Activated T-cell treated with anti-CD3 and anti-CD28 coated beads, Interleukin-2, amount 50 U/mL, for 24 hours (primary cell): Measurements from ENCODE around the gene EIF4E2.

Source experiments
- DNase-seq: peaks from one replicate; pipeline ENCODE4 v3.0.0-alpha.2; 2020
- H3K27ac Mint-ChIP-seq: 2 replicates; pipeline ENCODE4 v1.8.0; 2020; ENCODE audit warnings: mild to moderate bottlenecking, mixed read lengths
- H3K27me3 Mint-ChIP-seq: 2 replicates; pipeline ENCODE4 v1.8.0; 2020; ENCODE audit warnings: mixed read lengths
- H3K36me3 Mint-ChIP-seq: 2 replicates; pipeline ENCODE4 v1.8.0; 2020; ENCODE audit warnings: low read depth, mixed read lengths
- H3K4me1 Mint-ChIP-seq: 2 replicates; pipeline ENCODE4 v1.8.0; 2020; ENCODE audit warnings: low read depth, mixed read lengths
- H3K4me3 Mint-ChIP-seq: 2 replicates; pipeline ENCODE4 v1.8.0; 2020; ENCODE audit warnings: mild to moderate bottlenecking, moderate library complexity, mixed read lengths
- H3K9me3 Mint-ChIP-seq: 2 replicates; pipeline ENCODE4 v1.8.0; 2020; ENCODE audit warnings: mixed read lengths

Gene EIF4E2, protein sequence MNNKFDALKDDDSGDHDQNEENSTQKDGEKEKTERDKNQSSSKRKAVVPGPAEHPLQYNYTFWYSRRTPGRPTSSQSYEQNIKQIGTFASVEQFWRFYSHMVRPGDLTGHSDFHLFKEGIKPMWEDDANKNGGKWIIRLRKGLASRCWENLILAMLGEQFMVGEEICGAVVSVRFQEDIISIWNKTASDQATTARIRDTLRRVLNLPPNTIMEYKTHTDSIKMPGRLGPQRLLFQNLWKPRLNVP

DNA sequence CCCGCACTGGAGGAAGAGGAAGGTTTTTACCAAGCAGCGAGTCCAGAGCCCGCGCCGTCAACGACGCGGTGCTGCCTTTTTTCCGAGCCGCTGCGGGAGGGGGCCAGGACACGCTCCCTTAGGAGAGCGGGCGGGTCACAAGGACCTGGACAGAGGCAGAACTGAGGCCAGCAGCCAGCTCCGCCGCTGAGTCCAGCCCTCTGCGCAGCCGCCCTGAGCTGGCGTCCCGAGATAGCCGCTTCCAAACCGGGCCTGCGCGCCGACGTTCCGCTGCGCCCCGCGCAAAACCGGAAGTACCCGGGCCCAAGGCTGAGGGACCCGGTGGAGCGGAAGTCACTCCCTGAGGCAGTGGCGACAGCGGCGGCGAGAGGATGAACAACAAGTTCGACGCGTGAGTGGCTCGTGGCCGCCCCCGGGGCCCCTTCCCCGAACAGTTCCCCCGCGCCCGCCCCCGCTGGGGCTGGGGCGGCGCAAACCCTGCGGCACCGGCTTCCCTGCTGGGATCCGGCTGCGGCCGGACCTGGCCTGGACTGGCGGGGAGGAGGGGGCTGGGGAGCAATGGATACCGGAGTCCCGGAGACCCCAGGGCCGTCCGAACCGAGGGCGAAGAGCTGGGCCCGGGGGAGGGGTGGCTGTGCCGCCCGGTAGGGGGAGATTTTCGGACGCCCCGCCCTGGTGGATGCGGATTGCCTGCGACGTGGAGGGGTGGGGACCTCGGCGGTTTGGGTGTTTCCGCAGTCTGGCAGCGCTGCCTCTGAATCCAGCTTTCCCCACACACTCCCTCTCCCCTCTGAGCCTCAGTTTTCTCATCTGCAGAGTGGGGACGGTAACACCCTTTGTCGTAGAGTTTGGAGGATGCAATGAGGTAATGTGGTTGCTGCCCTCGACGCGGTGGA, at the start of gene EIF4E2, which contains the start of gene TIGD1:
Gene EIF4E2, plus strand, starts transcription at position 336 of the 896 bp plus-strand sequence. Its CDS starts 36 bp downstream, at position 372.
Gene TIGD1, minus strand, starts transcription at position 204 of the 896 bp plus-strand sequence. CDS start 675 bp downstream, outside the sequence.
- Mint-ChIP-seq H3K9me3 (peaks cover 3% of the 10 kb centered on the region), H3K27ac (peak within 1 kb of the TSS; percentile 99), H3K36me3 (peaks cover 88% of the 10 kb centered on the region), H3K27me3 (no peaks in the 10 kb centered on the region), H3K4me1 (peaks cover 78% of the 10 kb centered on the region), H3K4me3 (peak within 1 kb of the TSS; percentile 97)
- peak; percentile 95 for DNase-seq

DNA sequence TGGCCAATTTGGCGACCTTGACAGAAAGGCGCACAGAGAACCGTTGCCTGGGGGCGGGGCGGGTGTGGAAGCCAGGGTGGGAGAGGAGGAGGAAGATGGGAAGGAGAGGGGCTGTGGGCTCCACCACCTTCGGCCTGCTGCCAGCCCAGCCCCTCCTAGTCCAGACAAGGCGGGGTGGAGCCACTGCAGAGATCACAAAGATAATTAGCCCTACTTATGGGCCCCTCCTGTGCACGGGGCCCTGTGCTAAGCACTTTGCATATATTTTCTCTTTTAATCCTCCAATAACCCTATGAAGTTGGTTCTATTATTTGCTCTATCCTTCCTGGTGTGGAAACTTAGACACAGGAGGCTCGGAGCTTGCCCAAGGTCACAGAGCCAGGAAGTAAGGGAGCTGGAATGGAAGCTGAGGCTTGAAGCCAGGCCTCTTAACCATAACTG, 49.1 kb upstream of the EIF4E2 start:
- Mint-ChIP-seq H3K4me3 (no peak overlapping the region), H3K27ac (no peak overlapping the region), H3K27me3 (peaks cover 69% of the 10 kb centered on the region), H3K36me3 (no peaks in the 10 kb centered on the region), H3K9me3 (no peaks in the 10 kb centered on the region), H3K4me1 (peaks cover 10% of the 10 kb centered on the region)
- no peak for DNase-seq

DNA sequence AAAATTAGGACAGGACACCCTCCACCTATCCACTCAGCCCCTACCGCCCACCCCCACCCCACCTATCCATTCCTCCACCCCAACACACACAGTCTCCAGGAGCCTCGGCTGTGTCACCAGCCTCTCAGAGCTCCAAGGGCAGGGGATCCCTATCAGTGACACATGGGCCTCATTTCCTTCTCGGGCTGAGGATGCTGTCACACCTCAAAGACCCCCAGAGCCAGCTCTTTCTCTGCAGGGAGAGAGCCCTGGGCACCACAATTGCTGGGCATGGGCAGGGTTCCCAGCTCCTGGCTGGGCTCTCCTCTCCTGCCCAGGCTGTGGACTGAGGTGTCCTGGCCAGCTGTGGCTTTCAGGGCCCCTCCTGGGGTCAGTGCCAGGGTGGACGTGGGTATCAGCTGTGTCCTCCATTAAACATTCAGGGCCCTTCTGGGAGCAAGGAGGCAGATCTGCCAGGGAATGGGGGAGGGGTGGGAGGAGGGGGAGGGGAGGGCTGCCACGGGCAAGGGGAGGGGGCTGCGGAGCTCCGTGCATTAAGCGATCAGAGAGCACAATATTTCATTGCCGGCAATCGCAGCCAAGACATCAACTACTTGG, 48.6 kb upstream of the EIF4E2 start:
- H3K4me1 Mint-ChIP-seq: peaks cover 10% of the 10 kb centered on the region
- peaks cover 72% of the 10 kb centered on the region for H3K27me3 Mint-ChIP-seq
- no peak overlapping the region for H3K4me3 Mint-ChIP-seq
- H3K36me3 Mint-ChIP-seq: no peaks in the 10 kb centered on the region
- no peaks in the 10 kb centered on the region for H3K9me3 Mint-ChIP-seq
- H3K27ac Mint-ChIP-seq: no peak overlapping the region
- no peak for DNase-seq

DNA sequence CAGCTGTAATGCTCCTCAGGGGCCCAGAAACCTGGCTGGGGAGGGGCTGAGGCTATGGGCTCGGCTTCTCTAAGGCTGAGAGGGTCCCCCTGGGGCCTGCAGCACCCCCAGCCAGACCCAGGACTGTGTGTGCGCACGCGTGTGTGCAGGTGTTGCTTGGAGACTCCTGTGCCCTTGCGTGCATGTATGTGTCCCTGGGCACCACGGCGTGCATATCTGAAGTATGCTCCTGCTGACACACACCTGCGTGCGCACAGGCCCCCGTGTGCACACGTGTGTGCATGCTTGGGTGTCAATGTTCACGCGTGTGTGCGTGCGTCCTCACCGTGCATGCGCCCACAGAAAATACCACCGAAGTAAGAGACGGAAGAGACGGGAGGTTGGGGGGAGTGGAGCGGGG, 48.0 kb upstream of the EIF4E2 start:
- Mint-ChIP-seq H3K36me3 (no peaks in the 10 kb centered on the region), H3K27ac (no peak overlapping the region), H3K4me1 (peaks cover 10% of the 10 kb centered on the region), H3K4me3 (peak overlapping the region; percentile 55), H3K27me3 (peaks cover 72% of the 10 kb centered on the region), H3K9me3 (no peaks in the 10 kb centered on the region)
- no peak for DNase-seq

DNA sequence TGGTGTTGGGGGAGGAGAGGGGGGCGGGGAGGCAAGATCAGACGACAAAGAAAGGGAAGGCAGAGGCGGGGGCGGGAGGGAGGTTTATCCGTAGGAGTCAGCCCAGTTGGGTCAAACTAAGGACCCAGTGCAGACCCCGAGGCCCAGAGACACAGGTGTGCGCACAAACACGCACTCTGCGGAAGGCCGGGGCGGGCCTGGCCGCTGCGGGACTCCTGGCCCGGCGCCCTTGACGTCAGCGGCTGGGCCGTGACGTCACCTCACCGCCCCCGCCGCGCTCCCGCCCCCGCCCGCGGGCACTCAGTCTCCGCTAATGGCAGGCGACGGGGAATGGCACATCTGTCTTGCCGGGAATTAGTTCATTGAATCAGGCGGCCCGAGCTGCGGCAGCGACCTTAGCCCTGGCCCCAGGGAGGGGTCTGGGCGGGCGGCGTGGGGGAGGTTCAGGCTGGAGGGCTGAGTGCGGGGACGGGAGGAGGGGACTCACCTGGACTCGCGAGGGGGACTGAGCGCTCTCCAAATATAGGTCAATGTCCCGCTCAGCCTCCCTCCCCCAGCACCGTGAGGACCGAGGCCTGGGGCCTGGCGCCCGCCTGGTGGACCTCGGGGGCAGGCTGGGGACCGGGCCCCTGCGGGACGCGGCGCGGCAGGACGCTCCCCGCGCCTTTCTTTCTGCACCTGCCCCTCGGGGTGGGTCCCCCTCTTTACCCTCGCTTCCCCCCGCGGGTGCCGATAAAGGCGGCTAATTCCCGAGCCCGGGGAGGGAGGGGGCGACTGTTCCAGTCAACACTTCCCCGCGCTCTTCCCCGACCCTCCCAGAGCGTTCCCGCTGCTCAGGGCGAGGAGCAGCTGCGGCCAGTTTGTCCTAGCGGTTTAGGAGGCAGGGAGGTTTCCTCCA, 47.3 kb upstream of the EIF4E2 start:
- H3K4me3 Mint-ChIP-seq: peak overlapping the region; percentile 55
- no peaks in the 10 kb centered on the region for H3K9me3 Mint-ChIP-seq
- H3K27me3 Mint-ChIP-seq: peaks cover 72% of the 10 kb centered on the region
- H3K36me3 Mint-ChIP-seq: no peaks in the 10 kb centered on the region
- H3K4me1 Mint-ChIP-seq: peaks cover 10% of the 10 kb centered on the region
- DNase-seq: peak; percentile 62
- no peak overlapping the region for H3K27ac Mint-ChIP-seq

DNA sequence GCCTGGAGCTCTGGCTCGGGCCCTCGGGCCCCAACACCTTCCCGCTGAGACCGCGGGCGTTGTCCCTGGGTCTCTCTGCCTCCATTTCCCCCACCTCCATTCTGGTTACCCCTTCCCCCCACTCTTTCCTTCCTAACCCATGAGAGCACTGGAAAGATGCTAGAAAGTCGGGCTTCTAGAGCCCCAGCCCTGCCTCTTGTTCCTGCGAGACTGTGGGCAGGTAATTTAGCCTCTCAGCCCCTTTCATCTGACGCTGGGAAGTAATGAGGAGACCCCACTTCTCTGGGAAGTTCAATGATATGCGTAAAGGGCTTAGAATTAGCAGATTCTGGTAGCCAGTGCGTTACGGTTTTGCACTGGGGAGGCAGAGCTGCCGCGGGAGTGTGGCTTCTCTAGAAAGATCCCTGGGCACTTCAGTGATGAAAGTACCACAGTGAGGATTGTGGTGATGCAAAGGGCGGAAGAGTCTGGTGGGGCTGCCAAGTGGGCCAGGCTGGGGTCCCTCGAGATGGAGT, 46.6 kb upstream of the EIF4E2 start:
- no peak for DNase-seq
- Mint-ChIP-seq H3K36me3 (no peaks in the 10 kb centered on the region), H3K9me3 (no peaks in the 10 kb centered on the region), H3K4me1 (peaks cover 10% of the 10 kb centered on the region), H3K27ac (no peak overlapping the region), H3K27me3 (peaks cover 72% of the 10 kb centered on the region), H3K4me3 (peak overlapping the region; percentile 38)

DNA sequence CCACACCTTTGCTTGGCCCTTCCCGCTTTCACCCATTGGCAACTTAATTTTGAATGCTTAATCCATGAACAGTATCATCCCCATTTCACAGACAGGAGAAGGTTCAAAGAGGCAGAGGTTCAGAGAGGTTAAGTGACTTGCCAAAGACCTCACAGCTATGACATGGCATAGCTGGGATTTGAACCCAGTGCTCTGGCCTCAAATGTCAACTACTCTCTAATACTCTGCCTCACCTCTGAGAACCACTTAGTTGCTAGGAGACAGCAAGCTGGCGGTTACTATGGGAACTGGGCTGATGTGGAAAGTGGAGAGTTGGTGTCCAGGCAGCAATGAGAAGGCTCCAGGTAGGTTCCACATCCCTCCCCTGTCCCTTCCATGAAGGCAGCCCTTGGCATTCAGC, 46.1 kb upstream of the EIF4E2 start:
- H3K9me3 Mint-ChIP-seq: no peaks in the 10 kb centered on the region

DNA sequence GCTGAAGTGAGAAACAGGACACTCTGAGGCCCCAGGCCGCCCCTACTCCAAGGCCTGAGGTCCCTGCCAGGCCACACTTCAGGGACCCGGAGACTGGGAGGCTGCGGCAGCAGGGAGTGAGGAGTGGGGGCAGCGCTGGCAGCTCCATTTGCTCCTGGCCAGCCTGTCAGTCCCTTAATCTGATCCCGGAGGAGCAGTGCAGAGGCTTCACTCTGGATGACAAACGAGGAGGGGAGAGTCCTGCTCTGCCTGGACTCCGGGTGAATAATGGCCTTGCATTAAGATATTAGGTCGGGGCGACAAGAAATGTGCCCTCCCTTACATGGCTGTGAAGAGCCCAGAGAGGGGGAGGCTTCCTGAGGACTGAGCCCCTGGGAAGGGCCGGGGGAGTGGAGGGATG, 44.6 kb upstream of the EIF4E2 start:
- Mint-ChIP-seq H3K27ac (no peak overlapping the region), H3K36me3 (no peaks in the 10 kb centered on the region), H3K9me3 (no peaks in the 10 kb centered on the region)

More for the DNA sequence above, 46.1 kb upstream of the EIF4E2 start:
- Mint-ChIP-seq H3K36me3 (no peaks in the 10 kb centered on the region), H3K4me1 (peaks cover 10% of the 10 kb centered on the region), H3K27me3 (peaks cover 69% of the 10 kb centered on the region), H3K27ac (no peak overlapping the region), H3K4me3 (no peak overlapping the region)
- DNase-seq: no peak

DNA sequence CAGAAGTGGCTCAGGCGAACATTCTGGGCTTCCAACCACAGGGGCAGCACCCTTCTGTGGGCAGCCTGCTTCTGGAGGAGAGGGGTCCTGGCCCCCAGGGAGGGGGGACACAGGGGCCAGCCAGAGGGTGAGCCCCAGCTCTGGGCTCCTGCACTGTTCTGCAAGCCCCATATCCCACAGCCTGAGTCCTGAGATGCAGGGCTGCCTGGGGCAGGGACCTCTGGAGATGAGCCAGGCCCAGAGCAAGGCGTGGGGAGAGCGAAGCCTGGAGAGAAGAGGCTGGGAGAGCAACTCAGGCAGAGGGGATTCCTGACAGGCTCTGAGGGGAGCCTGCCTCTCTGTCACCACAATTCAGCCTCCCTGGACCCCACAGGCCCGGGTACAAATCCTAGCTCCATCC, 43.8 kb upstream of the EIF4E2 start:
- Mint-ChIP-seq H3K36me3 (no peaks in the 10 kb centered on the region), H3K27ac (no peak overlapping the region), H3K4me1 (peaks cover 10% of the 10 kb centered on the region), H3K9me3 (no peaks in the 10 kb centered on the region), H3K4me3 (no peak overlapping the region), H3K27me3 (peaks cover 55% of the 10 kb centered on the region)
- no peak for DNase-seq

More for the DNA sequence above, 44.6 kb upstream of the EIF4E2 start:
- Mint-ChIP-seq H3K27me3 (peaks cover 61% of the 10 kb centered on the region), H3K4me1 (peaks cover 10% of the 10 kb centered on the region), H3K4me3 (no peak overlapping the region)
- no peak for DNase-seq

DNA sequence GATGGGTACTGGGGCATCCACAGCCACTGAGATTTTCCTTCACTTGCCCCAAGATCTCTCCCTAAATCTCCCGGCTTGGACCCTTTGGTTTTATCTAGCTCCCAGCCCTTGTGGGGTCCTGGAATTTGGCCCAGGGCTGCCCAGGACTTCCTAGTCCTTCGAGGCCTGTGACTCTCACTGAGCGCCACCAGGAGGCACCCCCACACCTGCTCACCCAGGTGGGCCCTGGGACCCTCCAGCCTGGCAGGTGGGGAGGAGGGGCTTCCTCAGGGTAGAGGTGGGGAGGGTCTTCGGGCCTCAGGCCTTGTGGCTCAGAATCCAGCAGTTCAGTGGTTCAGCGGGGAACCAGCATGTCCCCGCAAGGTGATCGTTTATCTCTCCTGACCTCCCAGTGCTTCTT, 42.2 kb upstream of the EIF4E2 start:
- no peaks in the 10 kb centered on the region for H3K9me3 Mint-ChIP-seq
- H3K4me3 Mint-ChIP-seq: no peak overlapping the region
- no peak overlapping the region for H3K27ac Mint-ChIP-seq
- peaks cover 40% of the 10 kb centered on the region for H3K27me3 Mint-ChIP-seq
- H3K4me1 Mint-ChIP-seq: peaks cover 6% of the 10 kb centered on the region
- no peaks in the 10 kb centered on the region for H3K36me3 Mint-ChIP-seq
- DNase-seq: no peak

DNA sequence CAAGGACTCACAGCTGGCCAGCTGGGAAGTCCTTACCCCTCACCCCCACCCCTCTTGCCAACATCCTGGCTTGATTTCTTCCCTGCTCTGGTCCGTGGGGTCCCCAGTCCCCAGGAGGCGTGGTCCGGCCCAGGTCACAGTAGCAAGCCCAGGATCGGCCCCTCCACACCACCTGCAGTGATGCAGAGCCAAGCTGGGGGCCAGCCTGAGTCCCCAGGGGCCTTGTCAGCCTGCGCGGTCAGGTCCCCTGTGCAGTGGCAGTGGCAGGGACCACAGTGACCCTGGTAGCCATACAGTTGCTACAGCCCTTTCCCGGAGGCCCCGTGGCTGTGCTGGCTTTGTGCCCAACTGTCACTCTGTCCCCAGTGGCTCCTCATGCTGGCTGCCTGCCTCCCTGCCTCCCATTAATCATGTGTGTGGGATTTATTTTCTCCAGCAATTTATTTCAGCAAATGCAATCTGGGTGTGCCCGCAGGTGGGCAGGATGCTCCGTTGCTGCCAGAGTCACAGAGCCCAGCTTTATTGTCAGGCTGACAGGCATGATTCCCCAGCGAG, 39.1 kb upstream of the EIF4E2 start:
- peaks cover 10% of the 10 kb centered on the region for H3K27me3 Mint-ChIP-seq
- H3K36me3 Mint-ChIP-seq: no peaks in the 10 kb centered on the region
- H3K4me1 Mint-ChIP-seq: no peaks in the 10 kb centered on the region
- H3K9me3 Mint-ChIP-seq: no peaks in the 10 kb centered on the region
- no peak overlapping the region for H3K4me3 Mint-ChIP-seq
- H3K27ac Mint-ChIP-seq: no peak overlapping the region
- no peak for DNase-seq

DNA sequence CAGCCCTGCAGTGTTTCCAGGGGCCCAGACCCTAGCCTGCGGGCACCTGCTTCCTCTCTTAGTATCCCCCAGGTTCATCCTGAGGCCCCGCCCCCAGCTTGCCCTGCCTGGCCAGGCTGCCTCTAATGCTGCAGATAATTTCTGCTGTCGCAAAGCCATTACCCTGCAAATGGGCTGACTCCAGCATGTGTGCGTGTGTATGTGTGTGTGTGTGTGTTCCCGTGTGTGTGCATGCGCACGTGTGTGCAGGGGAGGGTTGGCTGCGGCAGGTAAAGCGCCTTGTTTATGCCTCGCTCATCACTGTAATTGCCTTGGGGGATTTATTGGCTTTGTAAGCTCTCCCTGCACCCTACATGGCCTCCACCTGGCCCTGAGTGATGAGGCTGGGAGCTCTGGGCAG, 37.9 kb upstream of the EIF4E2 start:
- Mint-ChIP-seq H3K9me3 (no peaks in the 10 kb centered on the region), H3K4me1 (no peaks in the 10 kb centered on the region), H3K27ac (no peak overlapping the region), H3K27me3 (peaks cover 10% of the 10 kb centered on the region), H3K4me3 (no peak overlapping the region), H3K36me3 (no peaks in the 10 kb centered on the region)
- no peak for DNase-seq

DNA sequence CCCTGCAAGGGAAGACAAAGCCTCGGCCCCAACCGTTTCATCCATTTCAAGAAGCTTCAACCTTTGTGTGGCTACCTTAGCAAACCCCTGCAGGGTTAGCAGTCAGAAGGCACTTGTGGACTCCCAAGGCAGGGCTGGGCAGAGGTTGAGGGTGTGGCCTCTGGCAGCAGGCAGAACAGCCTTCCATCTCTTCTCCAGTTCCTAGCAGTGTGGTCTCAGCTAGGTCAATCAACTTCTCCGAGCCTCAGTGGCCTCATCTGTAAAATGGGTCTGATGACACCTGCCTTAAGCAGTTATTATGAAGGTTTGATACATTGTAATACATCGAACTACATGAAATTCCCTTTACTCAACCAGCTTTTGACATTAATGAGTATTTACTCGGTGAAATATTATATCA, 37.1 kb upstream of the EIF4E2 start:
- DNase-seq: no peak
- H3K9me3 Mint-ChIP-seq: no peaks in the 10 kb centered on the region
- peaks cover 10% of the 10 kb centered on the region for H3K27me3 Mint-ChIP-seq
- no peaks in the 10 kb centered on the region for H3K36me3 Mint-ChIP-seq
- H3K4me1 Mint-ChIP-seq: no peaks in the 10 kb centered on the region
- H3K4me3 Mint-ChIP-seq: no peak overlapping the region
- H3K27ac Mint-ChIP-seq: no peak overlapping the region
